Uterus (tissue), 2 donors: ENCODE results near the gene STRN3.

Experiments used
- CTCF ChIP-seq, 4 experiments: fragments of 200-600 bp in 2 of 4; fragments of 450-650 bp in 2 of 4; sonication (generic) in 2 of 4; IDR thresholded peaks; one replicate each; pipeline ENCODE4 v1.5.1; 2016 to 2019; ENCODE audit warnings: antibody characterized with exemption in 4 of 4, mild to moderate bottlenecking in 2 of 4, moderate library complexity in 1 of 4
- POLR2A ChIP-seq, 2 donors: fragments of 450-650 bp; IDR thresholded peaks; one replicate each; pipeline ENCODE4 v1.6.1; 2016; ENCODE audit warnings: antibody characterized with exemption in 2 of 2, mild to moderate bottlenecking in 1 of 2, moderate library complexity in 1 of 2

GRCh38 chr14:31070431-31070830 lies 44.3 kb upstream of the STRN3 start:
- no peak for TF ChIP-seq CTCF (IDR thresholded peaks at IDR 0.05)
- no peak for TF ChIP-seq POLR2A (IDR thresholded peaks at IDR 0.05)
